Endothelial cell of umbilical vein (primary cell): Measurements from ENCODE around the gene DUOXA2. TPM values are rescaled to one million over a fixed set of nuclear protein-coding genes. Genes with fewer than 3 reads are reported as not detected.

ENCODE experiments used
- BruUV-seq: library from RNA; stranded (reverse); fragments of 400-500 nt; replicated peaks from 2 replicates; lab custom pipeline; 2021; lab: Mats Ljungman, UMichigan
- CTCF ChIA-PET: fragments of 300-600, 350-600 bp; sonication (Branson Sonifier 250); formaldehyde crosslinking; loops from one replicate; lab custom pipeline; 2021; ENCODE audit warnings: antibody characterized with exemption, inconsistent platforms; lab: Charles Lee
- POLR2A ChIA-PET: fragments of 300-600, 350-600 bp; sonication (Branson Sonifier 250); formaldehyde crosslinking; loops from one replicate; lab custom pipeline; 2021; ENCODE audit warnings: antibody characterized with exemption, inconsistent platforms; lab: Charles Lee
- DNase-seq: peaks from one replicate; pipeline ENCODE4 v3.0.0-alpha.2; 2011; ENCODE audit warnings: low read depth, low spot score
- FAIRE-seq: peaks from 2 replicates; lab custom pipeline; 2011; peaks lifted over from hg19 to GRCh38; lab: Jason Lieb, UNC
- H2AFZ ChIP-seq: 2 replicates; pipeline ENCODE4 v1.6.0; 2012; ENCODE audit warnings: low read depth, low read length, control low read depth, inconsistent platforms
- H3K27ac ChIP-seq: 2 replicates; pipeline ENCODE4 v1.5.1; 2011; ENCODE audit warnings: low read depth, mild to moderate bottlenecking, control low read depth, low read length, moderate library complexity; ENCODE audit not compliant: insufficient read depth
- H3K27me3 ChIP-seq, 2 experiments: 2 replicates each; pipeline versions ENCODE4 v1.6.0 to v1.6.1; 2011; ENCODE audit warnings: low read length in 2 of 2, mixed read lengths in 1 of 2; ENCODE audit not compliant: control insufficient read depth in 2 of 2, insufficient read depth in 2 of 2
- H3K36me3 ChIP-seq, 2 experiments: 2 replicates in 1 of 2; 3 replicates in 1 of 2; pipeline ENCODE4 v1.5.1; 2011; ENCODE audit warnings: low read length in 2 of 2, mild to moderate bottlenecking in 1 of 2, moderate library complexity in 1 of 2; ENCODE audit not compliant: control insufficient read depth in 2 of 2, insufficient read depth in 2 of 2; ENCODE audit errors: extremely low read depth in 1 of 2
- H3K4me1 ChIP-seq: 3 replicates; pipeline ENCODE4 v1.5.1; 2011; ENCODE audit warnings: mild to moderate bottlenecking, low read length; ENCODE audit not compliant: control insufficient read depth, insufficient read depth; ENCODE audit errors: extremely low read depth
- H3K4me2 ChIP-seq: 2 replicates; pipeline ENCODE4 v1.6.1; 2011; ENCODE audit warnings: low read length, control low read depth, mixed read lengths; ENCODE audit not compliant: insufficient read depth
- H3K4me3 ChIP-seq, 3 experiments: fragments of 200-600 bp in 1 of 3; sonication (generic), shearing (Covaris generic) in 1 of 3; replicated peaks in 1 of 3; 2 replicates each; pipeline ENCODE4 v1.5.1; 2011 to 2016; ENCODE audit warnings: control low read depth in 3 of 3, low read length in 3 of 3, mild to moderate bottlenecking in 2 of 3, inconsistent platforms in 1 of 3, low read depth in 1 of 3, moderate library complexity in 1 of 3; ENCODE audit not compliant: insufficient read depth in 1 of 3
- H3K79me2 ChIP-seq: 2 replicates; pipeline ENCODE4 v1.6.0; 2012; ENCODE audit warnings: low read length, inconsistent platforms; ENCODE audit not compliant: control insufficient read depth, insufficient read depth
- H3K9ac ChIP-seq: replicated peaks from 2 replicates; pipeline ENCODE3; 2011; ENCODE audit warnings: low read length, control low read depth; ENCODE audit not compliant: insufficient read depth; ENCODE audit errors: extremely low read depth
- H3K9me1 ChIP-seq: replicated peaks from 3 replicates; pipeline ENCODE4 v1.6.0; 2011; ENCODE audit warnings: mild to moderate bottlenecking, low read length; ENCODE audit not compliant: control insufficient read depth, insufficient read depth; ENCODE audit errors: extremely low read depth
- H3K9me3 ChIP-seq: replicated peaks from 2 replicates; pipeline ENCODE4 v1.5.1; 2012; ENCODE audit warnings: low read length, inconsistent platforms; ENCODE audit not compliant: control insufficient read depth, insufficient read depth
- H4K20me1 ChIP-seq: replicated peaks from 2 replicates; pipeline ENCODE3; 2011; ENCODE audit warnings: mild to moderate bottlenecking, low read length; ENCODE audit not compliant: control insufficient read depth, insufficient read depth; ENCODE audit errors: extremely low read depth
- CTCF ChIP-seq, 2 donors: IDR thresholded peaks; 1 replicate in 1 of 2; 2 replicates in 1 of 2; pipeline ENCODE4 v1.5.1; 2011; ENCODE audit warnings: low read length in 2 of 2, mild to moderate bottlenecking in 2 of 2, moderate library complexity in 2 of 2, control low read depth in 1 of 2, inconsistent platforms in 1 of 2, low read depth in 1 of 2; ENCODE audit not compliant: insufficient read depth in 1 of 2; ENCODE audit errors: extremely low read depth in 1 of 2
- EZH2 ChIP-seq: IDR thresholded peaks from 2 replicates; pipeline ENCODE4 v1.6.1; 2012; ENCODE audit warnings: borderline replicate concordance, low read depth, mild to moderate bottlenecking, moderate library complexity, low read length, inconsistent platforms; ENCODE audit not compliant: severe bottlenecking
- FOS ChIP-seq: IDR thresholded peaks from 2 replicates; pipeline ENCODE4 v1.6.1; 2011; ENCODE audit warnings: mild to moderate bottlenecking, low read length, moderate library complexity, borderline replicate concordance; ENCODE audit not compliant: insufficient read depth
- GATA2 ChIP-seq: IDR thresholded peaks from 2 replicates; pipeline ENCODE4 v1.7.0; 2011; ENCODE audit warnings: low read depth, mild to moderate bottlenecking, moderate library complexity, mixed read lengths, low read length; ENCODE audit not compliant: insufficient read length, insufficient read depth
- JUN ChIP-seq: IDR thresholded peaks from 2 replicates; pipeline ENCODE4 v1.6.1; 2011; ENCODE audit warnings: borderline replicate concordance, low read depth; ENCODE audit not compliant: insufficient read length, insufficient read depth
- MAX ChIP-seq: IDR thresholded peaks from 2 replicates; pipeline ENCODE4 v1.6.1; 2011; ENCODE audit not compliant: insufficient read depth, insufficient read length
- MYC ChIP-seq: IDR thresholded peaks from one replicate; pipeline ENCODE4 v1.6.1; 2011; ENCODE audit warnings: mild to moderate bottlenecking, low read depth, low read length
- POLR2A ChIP-seq: IDR thresholded peaks from 2 replicates; pipeline ENCODE4 v1.6.1; 2012; ENCODE audit warnings: low read depth, mild to moderate bottlenecking, control low read depth, low read length
- POLR2AphosphoS5 ChIP-seq: IDR thresholded peaks from 2 replicates; pipeline ENCODE4 v1.6.1; 2012; ENCODE audit warnings: low read depth, mild to moderate bottlenecking, control low read depth, low read length, moderate library complexity; ENCODE audit not compliant: insufficient read depth
- dilution Hi-C: fragments of 300-500 bp; cut with MboI; formaldehyde crosslinking; loops from one replicate; pipeline ENCODE4 v1.15.0; 2019; ENCODE audit warnings: low sequenced_read_pairs; ENCODE audit not compliant: extremely low pct_ligation_motif_present
- intact Hi-C: fragments of 100-400 bp; cut with micrococcal nuclease; formaldehyde crosslinking; loops from one replicate; pipeline ENCODE4 v1.10.0; 2022
- polyA plus RNA-seq, 4 experiments: library from polyadenylated mRNA; depleted of rRNA in 3 of 4; stranded (reverse) in 3 of 4; unstranded in 1 of 4; fragments of >200 nt; gene quantifications; 2 replicates each; pipeline versions ENCODE4 v1.2.1 to v1.2.3, GENCODE V29; 2011 to 2012; ENCODE audit warnings: missing spikeins in 1 of 4
- total RNA-seq: library from RNA; stranded (reverse); gene quantifications from 2 replicates; pipeline ENCODE4 v1.2.3, GENCODE V29; 2021

DUOXA2 gene
- total and polyA plus RNA-seq, 2 donors (not counting 3 experiments of a cell fraction or from before 2014, with no cell fraction given), result not detected

DNA sequence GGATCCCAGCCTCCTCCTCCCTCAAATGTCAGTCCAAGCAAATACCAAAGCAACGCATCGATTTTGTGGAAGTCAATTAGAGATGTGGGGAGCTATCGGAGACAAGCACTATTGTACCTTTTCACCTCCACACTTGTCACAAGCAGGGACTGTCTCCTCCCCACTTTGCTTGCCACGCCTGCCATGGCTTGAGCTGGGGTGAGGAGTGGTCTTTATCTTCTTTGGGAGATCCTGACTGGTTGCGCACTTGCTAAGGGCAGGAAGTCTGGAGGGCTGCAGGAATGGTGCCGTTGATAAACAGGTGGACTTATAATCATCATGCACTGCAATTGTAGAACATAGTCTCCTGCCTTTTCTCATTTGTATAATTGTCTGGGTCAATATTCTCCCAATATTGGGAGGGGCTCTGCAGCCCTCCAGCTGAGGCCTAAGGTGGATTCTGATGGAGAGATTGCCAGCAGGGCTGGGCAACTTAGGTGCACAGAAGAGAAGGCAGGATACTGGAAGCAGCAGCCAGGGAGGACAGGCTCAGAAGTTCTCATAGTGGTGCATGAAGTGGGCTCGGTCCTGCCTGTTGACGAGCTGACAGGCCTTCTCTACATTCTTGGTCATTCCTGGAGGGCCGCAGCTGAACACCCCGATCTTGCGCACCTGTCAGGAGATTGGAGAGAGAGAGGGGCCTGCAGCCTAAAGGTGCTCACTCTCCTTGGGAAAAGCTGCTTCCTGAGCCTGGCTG lies 20.3 kb upstream of the DUOXA2 start:
- H4K20me1 ChIP-seq, result no peaks in the 10 kb centered on the region
- FAIRE-seq, result no peak
- peaks cover 18% of the 10 kb centered on the region in 2 experiments for H3K27me3 ChIP-seq
- ChIA-PET CTCF (interaction anchor here (1.0 to 1.8 kb wide), 2 partner anchors 13 to 24 kb away, joined by 3 to 6 read pairs; no protein-coding TSS in a partner anchor), POLR2A (no interaction called here)
- no peak overlapping the region for H3K27ac ChIP-seq
- H3K4me3 ChIP-seq, result no peak overlapping the region
- no peak for TF ChIP-seq MYC
- TF ChIP-seq MAX, result no peak
- TF ChIP-seq POLR2AphosphoS5, result no peak
- TF ChIP-seq CTCF (IDR thresholded peaks at IDR 0.05; ENCODE audit: extremely low read depth in 1 of 2, insufficient read depth in 1 of 2, low read depth in 1 of 2, low read length in 2 of 2), result no peak
- no peak for TF ChIP-seq POLR2A
- no peak for TF ChIP-seq EZH2
- no peak for TF ChIP-seq GATA2
- no peak for TF ChIP-seq JUN
- no peak for TF ChIP-seq FOS
- no TSS peak for BruUV-seq
- no peaks in the 10 kb centered on the region for H3K4me1 ChIP-seq
- no peak for DNase-seq
- H3K9me3 ChIP-seq, result no peaks in the 10 kb centered on the region
- H3K4me2 ChIP-seq, result no peak overlapping the region
- dilution Hi-C loops, result no loop called here
- H3K9me1 ChIP-seq, result no peaks in the 10 kb centered on the region
- H2AFZ ChIP-seq, result no peak overlapping the region
- H3K79me2 ChIP-seq, result no peaks in the 10 kb centered on the region
- no peak overlapping the region for H3K9ac ChIP-seq
- intact Hi-C loops, result no loop called here
- no peaks in the 10 kb centered on the region for H3K36me3 ChIP-seq
